Osteoblast (primary cell): ENCODE results near the gene ALOX12B. TPM values are rescaled to one million over a fixed set of nuclear protein-coding genes. Genes with fewer than 3 reads are reported as not detected.
A peak's percentile ranks its signal among the peaks of the same experiment; 100 is the strongest.
"Not testable (repeated sequence)": the region's sequence is repeated elsewhere in the genome, so short reads cannot be mapped to it uniquely, and the experiment has no call there.

Experiments used
- DNase-seq: peaks from one replicate; pipeline ENCODE4 v3.0.0; 2011; ENCODE audit warnings: low spot score, mixed read lengths; ENCODE audit not compliant: insufficient read length; ENCODE audit errors: missing footprints
- H2AFZ ChIP-seq: 2 replicates; pipeline ENCODE4 v1.6.0; 2011; ENCODE audit warnings: mild to moderate bottlenecking, low read length
- H3K27ac ChIP-seq: 2 replicates; pipeline ENCODE4 v1.5.1; 2011; ENCODE audit warnings: mild to moderate bottlenecking, low read depth, low read length, moderate library complexity
- H3K27me3 ChIP-seq: 2 replicates; pipeline ENCODE4 v1.6.0; 2012; ENCODE audit warnings: mild to moderate bottlenecking, control low read depth, inconsistent platforms, low read length, moderate library complexity; ENCODE audit not compliant: insufficient read depth
- H3K36me3 ChIP-seq: 2 replicates; pipeline ENCODE4 v1.5.1; 2011; ENCODE audit warnings: mild to moderate bottlenecking, low read length, control low read depth, moderate library complexity; ENCODE audit not compliant: insufficient read depth
- H3K4me1 ChIP-seq: 2 replicates; pipeline ENCODE4 v1.5.1; 2011; ENCODE audit warnings: mild to moderate bottlenecking, low read length, control low read depth, moderate library complexity; ENCODE audit not compliant: insufficient read depth
- H3K4me2 ChIP-seq: 2 replicates; pipeline ENCODE4 v1.6.0; 2011; ENCODE audit warnings: mild to moderate bottlenecking, low read length; ENCODE audit not compliant: insufficient read depth
- H3K4me3 ChIP-seq: fragments of 200-600 bp; sonication (generic); 3 replicates; pipeline ENCODE4 v1.5.1; 2012; ENCODE audit warnings: mild to moderate bottlenecking, low read length, inconsistent platforms; ENCODE audit not compliant: insufficient read depth
- H3K79me2 ChIP-seq: 2 replicates; pipeline ENCODE4 v1.6.0; 2012; ENCODE audit warnings: mild to moderate bottlenecking, low read length, control low read depth, inconsistent platforms; ENCODE audit not compliant: insufficient read depth
- H3K9me3 ChIP-seq: 2 replicates; pipeline ENCODE4 v1.5.1; 2011; ENCODE audit warnings: low read depth, low read length, control low read depth
- H4K20me1 ChIP-seq: 2 replicates; pipeline ENCODE4 v1.6.0; 2012; ENCODE audit warnings: mild to moderate bottlenecking, low read length, control low read depth; ENCODE audit not compliant: insufficient read depth
- CTCF ChIP-seq: IDR thresholded peaks from 2 replicates; pipeline ENCODE4 v1.5.1; 2011; ENCODE audit warnings: mild to moderate bottlenecking, low read depth, low read length, moderate library complexity; ENCODE audit errors: extremely low read depth
- small RNA-seq: library from RNA; depleted of rRNA; stranded (forward); fragments of <200 nt; gene quantifications from one replicate; pipeline ENCODE3, GENCODE V24; 2012
- total RNA-seq: library from RNA; depleted of rRNA; stranded (reverse); fragments of >200 nt; gene quantifications from 2 replicates; pipeline ENCODE4 v1.2.3, GENCODE V29; 2012

The ALOX12B gene
- total RNA-seq, 1 donor: not detected

DNA sequence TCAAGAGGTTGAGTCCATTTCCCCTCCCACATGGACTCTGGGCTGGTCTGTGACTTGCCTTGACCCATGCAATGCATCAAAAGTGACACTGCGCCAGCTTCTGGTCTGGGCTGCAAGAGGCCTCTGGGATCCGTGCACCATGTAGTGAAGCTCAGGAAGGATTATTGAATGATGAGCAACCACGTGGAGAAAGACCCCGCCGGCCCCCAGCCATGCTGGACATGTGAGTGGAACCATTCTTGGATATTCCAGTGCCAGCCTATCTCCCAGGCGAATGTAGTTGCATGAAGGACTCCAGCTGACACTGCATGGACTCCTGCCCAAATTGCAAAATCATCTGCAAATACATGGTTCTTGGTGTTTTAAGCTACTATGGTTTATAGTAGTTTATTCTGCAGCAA lies 56.3 kb downstream of the ALOX12B start:
- no peak for TF ChIP-seq CTCF
- DNase-seq: no peak

DNA sequence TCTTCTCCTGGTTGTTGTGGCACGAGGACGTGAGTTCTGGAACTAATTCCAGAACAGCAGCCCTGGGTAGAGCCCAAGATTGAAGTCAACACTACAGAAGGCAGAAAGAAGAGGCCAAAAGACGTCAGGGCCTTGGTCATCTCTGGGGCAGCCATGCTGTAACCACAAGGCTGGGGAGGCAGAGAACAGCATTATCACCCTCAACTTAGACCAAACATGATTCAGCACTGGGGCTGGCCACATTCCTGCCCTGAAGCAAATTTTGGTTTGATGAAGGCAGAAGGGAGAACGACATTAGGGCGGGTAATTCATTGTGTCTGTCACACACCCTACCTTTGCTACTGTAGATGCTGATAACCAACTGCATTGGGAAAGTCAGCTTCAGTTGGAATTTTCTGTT lies 58.4 kb downstream of the ALOX12B start:
- no peaks in the 10 kb centered on the region for H3K79me2 ChIP-seq
- no peak for TF ChIP-seq CTCF
- no peaks in the 10 kb centered on the region for H3K9me3 ChIP-seq
- DNase-seq: peak; percentile 79
- peaks cover 19% of the 10 kb centered on the region for H3K27me3 ChIP-seq
- H3K4me1 ChIP-seq: no peaks in the 10 kb centered on the region
- H3K4me2 ChIP-seq: no peak overlapping the region
- no peak overlapping the region for H3K27ac ChIP-seq
- no peaks in the 10 kb centered on the region for H4K20me1 ChIP-seq
- H3K36me3 ChIP-seq: no peaks in the 10 kb centered on the region
- H2AFZ ChIP-seq: no peak overlapping the region
- H3K4me3 ChIP-seq: no peak overlapping the region

More for the DNA sequence above, 56.3 kb downstream of the ALOX12B start:
- Histone ChIP-seq H3K4me2 (no peak overlapping the region), H3K4me1 (no peaks in the 10 kb centered on the region), H3K27me3 (peaks cover 19% of the 10 kb centered on the region), H3K27ac (no peak overlapping the region), H2AFZ (no peak overlapping the region), H3K36me3 (no peaks in the 10 kb centered on the region), H3K9me3 (no peaks in the 10 kb centered on the region), H3K79me2 (no peaks in the 10 kb centered on the region), H3K4me3 (no peak overlapping the region), H4K20me1 (no peaks in the 10 kb centered on the region)

GRCh38 chr17:8025176-8025911 lies 62.2 kb downstream of the ALOX12B start:
- Histone ChIP-seq H3K4me1 (peaks cover 4% of the 10 kb centered on the region), H2AFZ (no peak overlapping the region), H3K27me3 (peaks cover 16% of the 10 kb centered on the region), H3K9me3 (no peaks in the 10 kb centered on the region), H3K79me2 (no peaks in the 10 kb centered on the region), H3K27ac (no peak overlapping the region), H3K36me3 (no peaks in the 10 kb centered on the region), H4K20me1 (no peaks in the 10 kb centered on the region), H3K4me3 (no peak overlapping the region), H3K4me2 (no peak overlapping the region)
- peak; percentile 15 for DNase-seq
- no peak for TF ChIP-seq CTCF

DNA sequence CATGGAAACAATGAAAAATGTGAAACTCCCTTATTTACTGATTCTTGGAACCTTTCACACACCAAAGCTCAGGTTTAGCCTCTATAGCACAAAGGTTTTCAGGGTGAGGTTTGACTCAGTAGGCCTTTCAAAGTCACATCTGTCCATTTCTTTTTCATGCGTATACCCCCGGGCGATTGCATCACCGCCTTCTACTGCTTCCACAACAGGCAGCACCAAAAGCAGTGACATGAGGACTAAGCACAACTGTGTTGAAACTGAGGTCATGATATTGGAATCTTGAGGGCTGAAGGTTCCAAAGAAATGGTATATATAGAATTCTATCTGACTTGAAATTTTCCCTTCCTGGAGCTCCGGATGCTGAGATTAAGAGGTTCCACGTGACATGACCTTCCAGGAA lies 63.4 kb downstream of the ALOX12B start:
- DNase-seq, H3K36me3 ChIP-seq, H3K9me3 ChIP-seq, H3K79me2 ChIP-seq, H2AFZ ChIP-seq, H3K4me1 ChIP-seq, H3K4me2 ChIP-seq, H3K4me3 ChIP-seq, H4K20me1 ChIP-seq, H3K27ac ChIP-seq: not testable (repeated sequence)
- H3K27me3 ChIP-seq: peaks cover 16% of the 10 kb centered on the region

Small RNA genes within 50 kb of the gene (small RNA-seq; reads per million reads assigned to genes)
- not detected for gene MIR4314

Other genes starting within 250 kb of the ALOX12B start
- gene TMEM88, start 232.7 kb downstream of the ALOX12B start, total RNA-seq: 0.29 and 0.36 TPM in 2 replicates
- 25.3 and 29.7 TPM in 2 replicates for gene NAA38, start 230.2 kb downstream of the ALOX12B start, total RNA-seq
- gene CYB5D1, start 229.7 kb downstream of the ALOX12B start, total RNA-seq: 8.3 and 10.5 TPM in 2 replicates
- gene CHD3, start 198.9 kb downstream of the ALOX12B start, total RNA-seq: 95.2 and 97.0 TPM in 2 replicates
- gene RNF227, start 171.4 kb downstream of the ALOX12B start, total RNA-seq: 2.4 and 3.6 TPM in 2 replicates
- under 0.01 and 0.29 TPM in 2 replicates for gene KCNAB3, start 157.9 kb downstream of the ALOX12B start, total RNA-seq
- gene TRAPPC1, start 155.8 kb downstream of the ALOX12B start, total RNA-seq: 26.1 and 27.4 TPM in 2 replicates
- 20.6 and 21.5 TPM in 2 replicates for gene CNTROB, start 155.5 kb downstream of the ALOX12B start, total RNA-seq
- not detected in 2 replicates for gene GUCY2D, start 85.1 kb downstream of the ALOX12B start, total RNA-seq
- gene ALOX15B, start 48.7 kb downstream of the ALOX12B start, total RNA-seq: under 0.01 TPM in 2 replicates
- gene ALOXE3, start 30.8 kb upstream of the ALOX12B start, total RNA-seq: not detected in 2 replicates
- not detected in 2 replicates for gene HES7, start 36.4 kb upstream of the ALOX12B start, total RNA-seq
- 11.2 and 16.6 TPM in 2 replicates for gene PER1, start 64.7 kb upstream of the ALOX12B start, total RNA-seq
- 5.3 and 5.4 TPM in 2 replicates for gene VAMP2, start 75.2 kb upstream of the ALOX12B start, total RNA-seq
- 8.3 and 8.8 TPM in 2 replicates for gene TMEM107, start 88.7 kb upstream of the ALOX12B start, total RNA-seq
- 9.4 and 11.5 TPM in 2 replicates for gene BORCS6, start 102.5 kb upstream of the ALOX12B start, total RNA-seq
- 3.6 and 4.7 TPM in 2 replicates for gene AURKB, start 122.9 kb upstream of the ALOX12B start, total RNA-seq
- 6.2 and 7.6 TPM in 2 replicates for gene CTC1, start 160.3 kb upstream of the ALOX12B start, total RNA-seq
- gene PFAS, start 161.6 kb upstream of the ALOX12B start, total RNA-seq: 14.1 and 18.8 TPM in 2 replicates
- gene RANGRF, start 201.0 kb upstream of the ALOX12B start, total RNA-seq: 8.0 and 8.3 TPM in 2 replicates
- 1.1 and 2.1 TPM in 2 replicates for gene SLC25A35, start 207.7 kb upstream of the ALOX12B start, total RNA-seq
- not detected in 2 replicates for gene ARHGEF15, start 222.5 kb upstream of the ALOX12B start, total RNA-seq